OCI-LY7 (cell line): ENCODE results near the gene ALS2CL.

Experiments
- CTCF ChIP-seq: fragments of 200-600 bp; sonication (generic); conservative IDR thresholded peaks from 2 replicates; pipeline ENCODE4 v1.5.1; 2014; ENCODE audit warnings: mild to moderate bottlenecking, antibody characterized with exemption, low read length, moderate library complexity, mixed read lengths
- EZH2phosphoT487 ChIP-seq: fragments of 200-600 bp; sonication (generic); IDR thresholded peaks from 2 replicates; pipeline ENCODE4 v1.6.1; 2018; ENCODE audit warnings: low read depth, borderline replicate concordance, mild to moderate bottlenecking, mixed run types, antibody characterized with exemption, low read length, moderate library complexity, mixed read lengths

- no peak for TF ChIP-seq CTCF
- TF ChIP-seq EZH2phosphoT487, result no peak
Observed at GRCh38 chr3:46693892-46694226, 380 bp upstream of the ALS2CL start.
